SK-N-SH treated with all-trans-retinoic acid at 6 μM for 48 hours (cell line): Measurements from ENCODE around the gene PWWP2A.

Experiments
- ATAC-seq: fragments of 200-7000 bp; cut with Tn5 transposase; 3 replicates; pipeline ENCODE4 v1.9.1; 2020; ENCODE audit warnings: mild to moderate bottlenecking, moderate library complexity
- ARNTL ChIP-seq: fragments of 450-650 bp; formaldehyde crosslinking; IDR thresholded peaks from 2 replicates; pipeline ENCODE4 v1.5.0; 2020; ENCODE audit warnings: low read depth, mild to moderate bottlenecking, moderate library complexity, borderline replicate concordance
- BACH2 ChIP-seq: fragments of 250-450 bp; sonication (Bioruptor Pico); IDR thresholded peaks from 2 replicates; pipeline ENCODE4 v1.9.0; 2021; ENCODE audit warnings: mild to moderate bottlenecking, borderline replicate concordance
- CREB5 ChIP-seq: fragments of 250-450 bp; sonication (Bioruptor Pico); IDR thresholded peaks from 2 replicates; pipeline ENCODE4 v1.5.1; 2020; ENCODE audit warnings: low read depth, mild to moderate bottlenecking, moderate library complexity
- CSDC2 ChIP-seq: fragments of 250-450 bp; sonication (Bioruptor Pico); IDR thresholded peaks from 2 replicates; pipeline ENCODE4 v1.5.0; 2020; ENCODE audit warnings: mild to moderate bottlenecking, moderate library complexity
- CSRNP3 ChIP-seq: fragments of 250-450 bp; sonication (Bioruptor Pico); IDR thresholded peaks from 2 replicates; pipeline ENCODE4 v1.5.1; 2021; ENCODE audit warnings: mild to moderate bottlenecking, moderate library complexity
- ESRRG ChIP-seq: fragments of 250-450 bp; sonication (Bioruptor Pico); IDR thresholded peaks from 2 replicates; pipeline ENCODE4 v1.6.1; 2021; ENCODE audit warnings: mild to moderate bottlenecking
- GLIS3 ChIP-seq: fragments of 250-450 bp; sonication (Bioruptor Pico); IDR thresholded peaks from 2 replicates; pipeline ENCODE4 v1.5.0; 2020; ENCODE audit warnings: mild to moderate bottlenecking, moderate library complexity
- ISL1 ChIP-seq: fragments of 250-450 bp; sonication (Bioruptor Pico); IDR thresholded peaks from 2 replicates; pipeline ENCODE4 v2.1.2; 2022; ENCODE audit warnings: mild to moderate bottlenecking, moderate library complexity
- OSR1 ChIP-seq: fragments of 250-450 bp; sonication (Bioruptor Pico); IDR thresholded peaks from 2 replicates; pipeline ENCODE4 v1.8.0; 2022; ENCODE audit warnings: moderate library complexity, mild to moderate bottlenecking, inconsistent platforms
- PATZ1 ChIP-seq: fragments of 250-450 bp; sonication (Bioruptor Pico); IDR thresholded peaks from 2 replicates; pipeline ENCODE4 v1.8.0; 2020; ENCODE audit warnings: mild to moderate bottlenecking, moderate library complexity, borderline replicate concordance
- POU6F1 ChIP-seq: fragments of 250-450 bp; sonication (Bioruptor Pico); IDR thresholded peaks from 2 replicates; pipeline ENCODE4 v1.8.0; 2021; ENCODE audit warnings: low read depth, mild to moderate bottlenecking, moderate library complexity, borderline replicate concordance
- PPARA ChIP-seq: fragments of 250-450 bp; sonication (Bioruptor Pico); IDR thresholded peaks from 2 replicates; pipeline ENCODE4 v1.5.0; 2020; ENCODE audit warnings: mild to moderate bottlenecking, borderline replicate concordance
- RARB ChIP-seq: fragments of 250-450 bp; sonication (Bioruptor Pico); IDR thresholded peaks from 2 replicates; pipeline ENCODE4 v1.8.0; 2021; ENCODE audit warnings: mild to moderate bottlenecking, moderate library complexity
- TCF4 ChIP-seq: fragments of 250-450 bp; sonication (Bioruptor Pico); IDR thresholded peaks from 2 replicates; pipeline ENCODE4 v1.8.0; 2021; ENCODE audit warnings: mild to moderate bottlenecking, moderate library complexity, borderline replicate concordance
- TOX ChIP-seq: fragments of 250-450 bp; sonication (Bioruptor Pico); IDR thresholded peaks from 2 replicates; pipeline ENCODE4 v1.8.0; 2021; ENCODE audit warnings: mild to moderate bottlenecking, moderate library complexity, borderline replicate concordance
- TSHZ2 ChIP-seq: fragments of 250-450 bp; sonication (Bioruptor Pico); IDR thresholded peaks from 2 replicates; pipeline ENCODE4 v1.5.0; 2020; ENCODE audit warnings: mild to moderate bottlenecking, moderate library complexity
- ZC3H10 ChIP-seq: fragments of 250-450 bp; sonication (Bioruptor Pico); IDR thresholded peaks from 2 replicates; pipeline ENCODE4 v1.5.1; 2021; ENCODE audit warnings: mild to moderate bottlenecking, moderate library complexity
- ZFP3 ChIP-seq: fragments of 250-450 bp; sonication (Bioruptor Pico); IDR thresholded peaks from 2 replicates; pipeline ENCODE4 v1.5.0; 2020; ENCODE audit warnings: mild to moderate bottlenecking, moderate library complexity
- ZFP30 ChIP-seq: fragments of 450-650 bp; formaldehyde crosslinking; IDR thresholded peaks from 2 replicates; pipeline ENCODE4 v1.5.0; 2022; ENCODE audit warnings: mild to moderate bottlenecking, moderate library complexity
- ZNF565 ChIP-seq: fragments of 450-650 bp; formaldehyde crosslinking; conservative IDR thresholded peaks from 2 replicates; pipeline ENCODE4 v1.5.0; 2020; ENCODE audit warnings: low read depth, mild to moderate bottlenecking, moderate library complexity
- ZNF70 ChIP-seq: fragments of 450-650 bp; formaldehyde crosslinking; IDR thresholded peaks from 2 replicates; pipeline ENCODE4 v1.5.0; 2020; ENCODE audit warnings: mild to moderate bottlenecking, moderate library complexity
- ZNF8 ChIP-seq: fragments of 450-650 bp; formaldehyde crosslinking; IDR thresholded peaks from 2 replicates; pipeline ENCODE4 v1.5.0; 2020; ENCODE audit warnings: mild to moderate bottlenecking, moderate library complexity

PWWP2A gene

GRCh38 chr5:160092514-160092913, 26.7 kb downstream of the PWWP2A start:
- ATAC-seq = no peak
- TF ChIP-seq GLIS3 (CRISPR knock-in tag) = no peak
- no peak for TF ChIP-seq PPARA
- no peak for TF ChIP-seq TOX (CRISPR knock-in tag)
- no peak for TF ChIP-seq BACH2 (CRISPR knock-in tag)
- no peak for TF ChIP-seq ZFP3 (CRISPR knock-in tag)
- no peak for TF ChIP-seq ARNTL
- no peak for TF ChIP-seq ZNF565 (CRISPR knock-in tag)
- TF ChIP-seq RARB (CRISPR knock-in tag) = no peak
- TF ChIP-seq TSHZ2 (CRISPR knock-in tag) = no peak
- TF ChIP-seq ZFP30 (CRISPR knock-in tag) = no peak
- no peak for TF ChIP-seq CSRNP3 (CRISPR knock-in tag)
- TF ChIP-seq ZNF70 (CRISPR knock-in tag) = no peak
- TF ChIP-seq ESRRG (CRISPR knock-in tag) = no peak
- TF ChIP-seq ZNF8 (CRISPR knock-in tag) = no peak
- TF ChIP-seq CREB5 (CRISPR knock-in tag) = no peak
- TF ChIP-seq PATZ1 = no peak

- TF ChIP-seq TCF4 (CRISPR knock-in tag) (no peak), ESRRG (CRISPR knock-in tag) (no peak), OSR1 (CRISPR knock-in tag) (no peak), CSRNP3 (CRISPR knock-in tag) (no peak), ZNF8 (CRISPR knock-in tag) (no peak), POU6F1 (CRISPR knock-in tag) (no peak), TSHZ2 (CRISPR knock-in tag) (no peak), ZC3H10 (CRISPR knock-in tag) (no peak), ZNF70 (CRISPR knock-in tag) (no peak), CSDC2 (CRISPR knock-in tag) (no peak), ISL1 (no peak), TOX (CRISPR knock-in tag) (no peak), PATZ1 (no peak), RARB (CRISPR knock-in tag) (no peak), ZFP3 (CRISPR knock-in tag) (no peak), ARNTL (no peak)
- no peak for ATAC-seq
These were observed 29.2 kb downstream of the PWWP2A start for GRCh38 chr5:160090059-160090458.
